Stimulated activated CD8-positive, alpha-beta memory T cell treated with anti-CD3 and anti-CD28 coated beads, Interleukin-4, amount 100 ng/mL, for 24 hours (primary cell): ENCODE results near the gene PI4KA.
"Not testable (repeated sequence)": the region's sequence is repeated elsewhere in the genome, so short reads cannot be mapped to it uniquely, and the experiment has no call there.

Experiments used
- DNase-seq: peaks from one replicate; pipeline ENCODE4 v3.0.0-alpha.2; 2020; ENCODE audit warnings: low read depth

Gene PI4KA

DNA sequence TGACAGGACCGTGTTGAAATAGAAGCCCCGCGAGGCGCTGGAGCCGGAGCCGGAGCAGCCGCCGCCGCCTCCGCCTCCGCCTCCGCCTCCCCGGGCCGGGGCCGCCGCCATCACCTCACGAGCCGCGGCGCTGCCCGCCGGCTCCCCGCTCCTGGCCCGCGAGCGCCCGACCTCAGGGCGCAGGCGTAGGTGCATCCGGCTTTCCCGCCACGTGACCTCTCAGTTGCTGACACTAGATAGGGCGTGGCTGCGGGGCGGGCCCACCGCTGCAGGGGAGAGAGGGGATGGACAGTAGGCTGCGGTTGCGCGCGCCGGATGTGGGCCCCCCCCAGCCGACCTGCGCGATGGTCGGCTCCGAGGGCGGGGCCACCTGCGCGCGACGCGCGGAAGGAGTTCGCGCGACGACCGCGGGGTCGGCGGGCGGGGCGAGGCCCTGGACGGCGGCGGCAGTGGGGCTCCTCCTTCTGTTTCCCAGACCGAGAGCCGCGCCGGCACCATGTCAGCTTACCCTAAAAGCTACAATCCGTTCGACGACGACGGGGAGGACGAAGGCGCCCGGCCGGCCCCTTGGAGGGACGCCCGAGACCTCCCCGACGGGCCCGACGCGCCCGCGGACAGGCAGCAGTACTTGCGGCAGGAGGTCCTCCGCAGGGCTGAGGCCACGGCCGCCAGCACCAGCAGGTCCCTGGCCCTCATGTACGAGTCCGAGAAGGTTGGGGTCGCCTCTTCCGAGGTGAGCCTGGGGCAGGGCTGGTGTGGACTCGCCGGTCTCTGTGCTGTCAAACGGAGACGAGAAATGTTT, at the start of gene PI4KA, which contains the start of gene SNAP29:
TSS of gene PI4KA (minus strand) at position 197 of the 802 bp plus-strand sequence. CDS start at position 111, 86 bp downstream.
TSS of gene SNAP29 (plus strand) at position 393 of the 802 bp plus-strand sequence. CDS start at position 497, 104 bp downstream.
- peak; percentile 98 for DNase-seq

DNA sequence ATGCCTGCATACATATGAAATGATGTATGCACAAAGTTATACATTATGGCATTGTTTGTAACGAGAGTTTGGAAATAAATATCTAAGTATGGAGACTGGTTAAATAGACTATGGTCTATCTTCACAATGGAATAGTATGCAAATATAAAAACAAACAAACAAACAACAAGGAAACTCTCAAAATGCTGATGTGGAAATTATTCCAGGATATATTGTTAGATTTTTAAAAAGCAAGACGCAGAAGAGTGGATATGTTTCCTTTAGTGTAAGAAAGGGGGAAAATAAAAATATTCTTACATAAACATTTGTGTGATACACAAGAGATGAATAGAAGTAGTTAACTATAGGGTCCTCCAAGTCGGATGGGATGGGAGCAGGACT, 47.8 kb upstream of the PI4KA start:
- DNase-seq = no peak

DNA sequence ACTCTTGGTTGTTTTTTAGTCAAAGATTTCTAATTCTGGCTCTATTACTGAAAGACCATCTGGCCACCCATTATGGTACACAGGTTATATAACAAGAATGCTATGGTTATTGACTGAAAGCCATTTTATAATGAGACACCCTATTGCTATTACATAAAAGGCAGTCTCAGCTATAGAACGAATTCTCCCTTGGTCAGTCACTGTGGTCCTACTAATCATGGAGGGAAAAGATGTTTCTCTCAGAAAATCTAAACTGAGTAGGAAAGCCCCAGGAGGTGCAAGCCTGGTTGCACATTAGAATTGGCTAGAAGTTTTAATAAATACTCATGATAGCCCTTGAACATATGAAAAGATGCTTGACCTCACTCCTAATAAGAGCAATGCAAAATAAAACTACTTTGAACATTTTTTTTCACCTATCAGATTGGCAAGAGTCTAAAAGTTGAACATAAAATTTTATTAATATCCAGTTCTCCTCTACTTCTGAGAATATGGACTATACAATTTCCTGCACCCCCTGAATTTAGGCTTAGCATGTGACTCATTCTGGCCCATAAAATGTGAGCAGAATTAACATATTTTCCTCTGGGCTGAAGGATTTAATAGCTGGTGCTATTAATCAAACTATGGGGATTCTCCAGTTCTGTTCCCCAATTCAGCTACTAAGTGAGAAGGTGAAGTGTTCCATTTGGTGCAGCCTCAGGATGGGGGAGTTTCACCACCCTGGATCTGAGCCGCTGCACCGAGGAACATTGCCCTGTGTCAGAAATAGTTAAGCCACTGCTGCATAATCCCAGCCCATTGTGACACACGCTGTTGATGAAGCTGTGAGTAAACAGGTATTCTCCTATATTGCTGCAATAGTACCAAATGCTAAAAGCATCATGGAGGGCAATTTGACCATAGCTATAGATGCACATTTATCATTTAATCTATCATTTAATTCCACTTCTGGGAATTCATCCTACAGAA, 47.1 kb upstream of the PI4KA start:
- DNase-seq = no peak

DNA sequence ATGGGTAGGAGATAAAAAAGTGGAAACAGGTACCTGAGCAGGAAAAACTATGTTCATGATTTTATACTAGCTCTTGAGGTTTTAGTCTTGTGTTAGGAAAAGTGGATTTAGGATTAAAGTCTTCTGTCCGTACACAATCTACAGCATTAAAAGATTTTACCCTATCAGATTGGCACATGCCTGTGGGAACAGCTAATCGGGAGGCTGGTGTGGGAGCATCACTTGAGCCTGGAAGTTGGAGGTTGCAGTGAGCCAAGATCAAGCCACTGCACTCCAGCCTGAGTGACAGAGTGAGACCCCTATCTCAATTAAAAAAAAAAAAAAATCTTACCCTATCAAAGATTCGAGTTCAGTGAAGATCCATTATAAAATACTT, 46.4 kb upstream of the PI4KA start:
- no peak for DNase-seq

DNA sequence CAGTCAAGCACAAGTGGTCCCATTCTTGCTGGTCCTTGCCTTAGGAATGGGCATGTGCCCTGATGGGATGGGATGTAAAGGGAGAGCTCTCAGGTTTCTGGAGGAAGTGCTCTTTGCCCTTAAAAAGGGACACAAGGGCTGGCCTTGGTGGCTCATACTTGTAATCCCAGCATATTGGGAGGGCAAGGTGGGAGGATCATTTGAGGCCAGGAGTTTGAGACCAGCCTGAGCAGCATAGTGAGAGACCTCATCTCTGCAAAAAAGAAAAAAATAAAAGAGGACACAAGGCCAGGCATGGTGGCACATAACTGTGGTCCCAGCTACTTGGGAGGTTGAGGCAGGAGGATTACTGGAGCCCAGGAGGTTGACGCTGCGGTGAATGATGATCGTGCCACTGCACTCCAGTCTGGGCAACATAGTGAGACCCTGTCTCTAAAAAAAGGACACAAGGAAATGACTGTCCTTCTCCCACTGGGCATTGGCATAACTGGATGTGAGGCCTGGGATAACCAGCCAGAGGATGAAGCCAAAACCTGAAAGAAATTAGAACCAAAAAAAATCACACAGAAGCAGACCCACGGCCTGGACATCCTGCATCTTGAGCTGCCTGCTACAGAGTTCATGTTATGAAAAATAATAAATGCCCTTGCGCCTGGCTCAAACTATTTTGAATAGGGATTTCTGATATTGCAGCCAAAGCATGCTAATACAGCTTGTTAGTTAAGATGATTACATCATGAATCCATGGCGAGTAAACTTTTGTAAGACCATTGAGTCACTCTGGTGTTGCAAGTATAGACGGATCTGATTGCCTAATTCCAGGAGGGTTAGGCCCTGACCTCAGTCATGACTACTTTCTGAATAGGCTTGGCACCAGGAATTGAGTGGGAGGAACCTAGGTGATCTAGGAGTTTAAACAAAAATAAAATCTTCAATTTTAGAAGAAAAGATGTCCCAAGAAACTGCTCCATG, 45.7 kb upstream of the PI4KA start:
- DNase-seq = no peak

DNA sequence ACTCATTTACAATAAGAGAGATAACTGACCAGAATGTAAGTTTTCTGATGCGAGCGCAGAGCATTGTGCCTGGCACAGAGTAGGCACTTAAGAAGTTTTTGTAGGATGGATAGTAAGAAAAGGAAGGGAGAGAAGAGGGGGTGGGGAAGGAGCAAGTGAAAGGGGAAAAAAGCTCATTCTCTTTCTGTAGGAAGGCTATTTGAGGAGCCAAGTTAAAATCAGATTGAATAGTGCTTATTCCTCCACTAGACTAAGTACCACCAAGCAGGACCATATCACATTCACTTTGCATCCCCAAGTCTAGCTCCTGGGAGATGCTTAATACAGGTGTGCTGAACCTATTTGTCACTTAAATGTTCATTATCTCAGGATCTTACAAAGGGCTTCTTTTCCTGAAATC, 44.5 kb upstream of the PI4KA start:
- DNase-seq = no peak

DNA sequence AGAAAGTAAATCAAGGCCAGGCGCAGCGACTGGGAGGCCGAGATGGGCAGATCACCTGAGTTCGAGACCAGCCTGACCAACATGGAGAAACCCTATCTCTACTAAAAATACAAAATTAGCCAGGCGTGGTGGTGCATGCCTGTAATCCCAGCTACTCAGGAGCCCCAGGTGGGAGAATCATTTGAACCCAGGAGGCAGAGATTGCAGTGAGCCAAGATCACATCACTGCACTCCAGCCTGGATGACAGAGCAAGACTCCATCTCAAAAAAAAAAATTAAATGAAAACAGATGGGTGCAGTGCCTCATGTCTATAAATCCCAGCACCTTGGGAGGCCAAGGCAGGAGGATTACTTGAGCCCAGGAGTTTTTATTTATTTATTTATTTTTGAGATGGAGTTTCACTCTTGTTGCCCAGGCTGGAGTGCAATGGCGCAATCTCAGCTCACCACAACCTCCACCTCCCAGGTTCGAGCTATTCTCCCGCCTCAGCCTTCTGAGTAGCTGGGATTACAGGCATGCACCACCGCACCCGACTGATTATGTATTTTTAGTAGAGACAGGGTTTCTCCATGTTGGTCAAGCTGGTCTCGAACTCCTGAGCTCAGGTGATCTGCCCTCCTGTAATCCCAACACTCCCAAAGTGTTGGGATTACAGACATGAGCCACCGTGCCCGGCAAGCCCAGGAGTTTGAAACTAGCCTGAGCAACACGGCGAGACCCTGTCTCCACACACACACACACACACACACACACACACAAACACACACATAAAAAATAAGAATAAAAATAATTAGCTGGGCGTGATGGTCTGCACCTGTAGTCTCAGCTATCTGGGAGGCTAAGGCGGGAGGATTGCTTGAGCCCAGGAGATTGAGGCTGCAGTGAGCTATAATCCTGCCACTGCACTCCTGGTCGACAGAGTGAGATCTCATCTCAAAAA, 42.8 kb upstream of the PI4KA start:
- not testable (repeated sequence) for DNase-seq

DNA sequence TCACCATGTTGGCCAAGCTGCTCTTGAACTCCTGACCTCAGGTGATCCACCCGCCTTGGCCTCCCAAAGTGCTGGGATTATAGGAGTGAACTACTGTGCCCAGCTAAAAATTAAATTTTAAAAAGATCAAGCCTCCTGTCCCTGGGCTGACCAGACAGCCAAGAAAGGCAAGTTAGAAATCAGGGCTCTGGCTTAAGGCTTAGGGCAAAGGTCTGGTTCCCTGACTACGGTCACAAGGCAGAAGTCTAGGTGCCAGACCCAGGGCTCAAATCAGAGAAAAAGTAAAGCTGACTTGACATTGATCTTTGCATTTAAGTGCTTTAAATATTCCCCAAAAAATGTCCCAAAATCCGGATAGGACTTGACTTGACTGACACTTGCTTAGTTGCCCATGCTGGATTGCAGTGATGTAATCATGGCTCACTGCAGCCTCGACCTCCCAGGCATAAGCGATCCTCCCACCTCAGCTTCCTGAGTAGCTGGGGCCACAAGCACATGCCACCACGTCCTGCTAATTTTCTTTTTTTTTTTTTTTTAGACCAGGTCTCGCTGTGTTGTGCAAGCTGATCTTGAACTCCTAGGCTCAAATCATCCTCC, 41.3 kb upstream of the PI4KA start:
- no peak for DNase-seq

DNA sequence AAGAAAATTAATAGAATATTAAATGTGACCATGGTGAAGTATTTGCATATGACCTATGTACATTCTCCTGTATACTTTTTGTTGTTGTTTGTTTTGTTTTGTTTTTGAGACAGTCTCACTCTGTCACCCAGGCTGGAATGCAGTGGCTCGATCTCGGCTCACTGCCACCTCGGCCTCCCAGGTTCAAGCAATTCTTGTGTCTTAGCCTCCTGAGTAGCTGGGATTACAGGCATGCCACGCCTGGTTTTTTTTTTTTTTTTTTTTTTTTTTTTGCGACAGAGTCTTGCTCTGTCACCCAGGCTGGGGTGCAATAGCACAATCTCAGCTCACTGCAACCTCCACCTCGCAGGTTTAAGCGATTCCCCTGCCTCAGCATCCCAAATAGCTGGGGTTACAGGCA, 39.1 kb upstream of the PI4KA start:
- DNase-seq = not testable (repeated sequence)

DNA sequence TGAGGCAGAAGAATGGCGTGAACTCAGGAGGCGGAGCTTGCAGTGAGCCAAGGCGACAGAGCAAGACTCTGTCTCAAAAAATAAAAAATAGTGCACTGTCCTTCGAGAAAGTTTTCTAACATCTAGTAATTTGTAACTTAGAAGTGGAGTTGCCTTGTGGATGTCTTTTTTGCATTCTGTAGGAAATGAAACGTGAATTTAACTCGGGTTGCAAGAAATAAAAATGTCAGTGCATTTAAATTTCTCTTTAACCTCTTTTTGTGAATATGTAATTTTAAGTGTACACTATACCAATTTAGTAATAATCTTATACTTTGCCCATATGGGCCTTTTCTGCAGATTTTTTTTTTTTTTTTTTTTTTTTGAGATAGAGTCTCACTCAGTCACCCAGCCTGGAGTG, 32.4 kb upstream of the PI4KA start:
- DNase-seq = no peak

DNA sequence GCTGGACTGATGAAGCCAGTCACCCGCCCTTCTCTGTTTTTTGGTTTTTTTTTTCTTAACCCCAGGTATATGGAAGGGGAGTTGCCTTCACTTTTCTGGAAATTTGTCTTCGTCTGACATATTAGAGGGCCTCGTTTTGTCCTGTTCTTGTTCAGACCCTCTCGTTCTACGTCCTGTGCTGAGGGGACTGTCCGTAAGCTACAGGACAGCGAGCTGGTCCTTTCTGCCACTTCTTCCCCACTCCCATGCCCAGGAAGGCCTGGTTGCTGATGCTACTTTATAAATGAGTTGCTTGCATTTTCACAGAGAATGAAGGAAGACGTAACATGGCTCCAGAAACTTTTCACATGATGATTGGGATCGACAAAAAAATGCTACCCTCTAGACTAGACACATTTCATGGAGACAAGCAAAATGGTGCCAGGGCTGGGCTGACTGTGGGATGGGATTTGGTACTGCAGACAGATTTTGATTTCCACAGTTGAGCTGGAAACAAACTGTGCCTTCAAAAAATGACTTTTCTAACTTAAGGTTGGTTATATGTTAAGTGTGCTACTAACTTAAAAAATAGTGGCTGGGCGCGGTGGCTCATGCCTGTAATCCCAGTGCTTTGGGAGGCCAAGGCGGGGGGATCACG, 31.4 kb upstream of the PI4KA start:
- no peak for DNase-seq

DNA sequence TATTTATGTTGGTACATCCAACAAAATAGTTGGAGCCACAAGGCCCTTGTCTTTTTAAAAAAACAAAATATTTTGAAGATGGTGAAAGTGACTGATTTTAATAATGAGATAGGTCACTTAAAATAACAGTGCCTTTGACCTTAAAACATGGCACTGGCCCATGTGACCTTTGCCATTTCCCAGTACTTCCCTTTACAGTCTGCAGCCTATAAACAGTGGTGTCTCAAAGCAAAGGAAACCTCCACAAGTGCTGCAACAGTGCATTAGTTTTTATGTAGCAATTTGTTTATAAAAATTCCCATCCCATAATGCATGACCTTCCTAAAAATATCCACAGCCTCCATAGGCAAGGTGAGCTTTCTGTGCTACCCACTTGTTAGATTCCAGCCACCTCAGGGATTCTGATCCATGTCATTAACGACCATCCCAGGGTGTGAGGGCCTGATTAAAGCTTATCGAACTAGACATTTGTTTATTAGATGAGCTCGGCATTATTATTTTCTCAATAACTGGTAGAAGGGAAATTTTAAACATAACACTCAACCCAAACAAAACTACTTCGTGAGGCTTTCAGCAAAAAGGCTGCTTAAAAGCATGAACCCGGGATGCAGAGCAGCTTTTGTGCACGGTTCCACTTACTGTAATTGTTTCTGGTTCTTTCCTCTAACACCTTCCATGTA, 30.6 kb upstream of the PI4KA start:
- no peak for DNase-seq

DNA sequence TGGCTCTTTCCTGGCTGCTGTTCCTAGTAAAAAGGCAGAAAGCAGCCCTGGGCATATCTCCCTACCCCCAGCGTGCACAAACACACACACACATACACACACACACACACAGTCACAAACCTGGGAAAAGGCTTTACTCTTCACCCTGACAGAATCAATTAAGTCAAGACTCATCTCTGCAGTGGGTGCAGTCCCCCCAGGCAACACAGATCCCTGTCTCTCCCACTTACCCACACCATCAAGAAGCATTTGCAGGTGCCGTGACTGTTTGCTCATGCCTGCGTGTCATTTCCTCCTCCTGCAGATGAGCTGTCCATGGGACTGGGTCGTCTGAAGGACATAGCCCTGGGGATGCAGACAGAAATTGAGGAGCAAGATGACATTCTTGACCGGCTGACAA, 28.8 kb upstream of the PI4KA start:
- DNase-seq = no peak

DNA sequence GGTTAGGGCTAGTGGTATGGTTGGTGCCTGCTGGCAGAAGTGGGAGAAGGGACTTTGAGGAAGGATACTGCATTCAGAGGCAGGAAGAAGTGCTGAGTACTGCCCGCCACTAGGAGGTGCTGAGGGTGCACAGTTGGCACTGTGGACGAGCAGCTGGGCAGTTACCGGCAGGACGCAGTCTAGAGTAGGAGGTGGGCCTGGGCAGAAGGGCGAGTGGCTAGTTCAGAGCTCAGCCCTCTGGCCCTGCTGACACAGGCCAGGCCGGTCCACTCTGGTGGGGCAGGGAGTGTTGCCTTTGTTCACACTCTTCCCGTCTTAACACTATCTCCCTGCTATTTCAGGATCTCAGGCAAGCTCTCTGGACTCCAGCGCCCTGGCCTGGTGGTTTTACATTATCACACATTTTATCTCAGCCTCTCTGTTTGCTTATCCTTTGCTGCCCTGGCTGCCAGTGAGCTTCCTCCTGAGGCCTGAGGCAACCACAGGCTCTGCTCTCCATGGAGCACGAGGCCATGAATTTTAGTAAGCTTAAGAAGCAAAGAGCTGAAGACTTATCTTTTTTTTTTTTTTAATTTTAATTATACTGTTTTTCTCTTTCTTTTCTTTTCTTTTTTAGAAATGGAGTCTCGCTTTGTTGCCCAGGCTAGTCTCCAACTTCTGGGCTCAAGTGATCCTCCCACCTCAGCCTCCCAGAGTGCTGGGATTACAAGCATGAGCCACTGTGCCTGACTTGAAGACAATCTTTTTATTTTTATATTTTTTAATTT, 27.1 kb upstream of the PI4KA start:
- peak; percentile 24 for DNase-seq

DNA sequence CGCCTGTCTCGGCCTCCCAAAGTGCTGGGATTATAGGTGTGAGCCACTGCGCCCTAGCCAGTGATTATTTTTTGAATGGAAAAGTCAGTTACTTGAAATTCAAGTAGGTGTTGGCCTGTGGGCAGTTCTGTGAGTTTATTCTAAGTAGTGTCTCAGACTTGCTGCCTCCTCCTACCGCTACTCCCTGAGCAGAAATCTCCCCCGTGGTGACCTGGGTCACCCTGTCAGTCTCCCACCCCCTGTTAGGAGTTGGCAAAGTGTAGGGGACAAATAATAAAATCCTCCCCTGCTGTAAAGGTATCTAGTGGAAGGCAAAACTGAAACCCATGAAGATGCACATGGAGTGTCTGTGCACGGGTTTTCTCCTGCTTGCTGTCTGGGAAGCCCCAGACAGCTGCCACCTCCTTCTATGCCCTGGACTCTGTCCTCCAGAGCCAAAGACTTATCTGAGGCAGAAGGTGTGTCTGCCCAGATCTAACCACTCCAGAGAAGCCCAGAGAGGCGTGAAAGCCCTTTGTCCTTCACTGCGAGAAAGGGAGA, 26.5 kb upstream of the PI4KA start:
- DNase-seq = no peak

DNA sequence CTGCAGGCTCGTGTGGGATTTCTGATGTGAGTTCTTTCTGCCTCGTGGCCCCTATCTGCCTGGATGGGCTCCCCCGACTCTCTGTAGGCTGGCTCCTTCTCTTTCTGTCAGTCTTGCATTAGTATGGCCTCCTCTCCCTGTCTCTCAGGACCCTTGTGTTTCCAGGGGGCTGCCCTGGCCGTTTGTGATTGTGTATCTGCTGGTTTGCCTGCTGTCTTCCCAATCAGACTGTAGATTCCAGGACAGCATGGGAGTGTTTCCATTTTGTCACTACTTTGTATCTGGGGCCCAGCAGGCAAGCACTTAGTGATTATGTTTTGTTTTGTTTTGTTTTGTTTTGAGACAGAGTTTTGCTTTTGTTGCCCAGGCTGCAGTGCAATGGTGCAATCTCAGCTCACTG, 25.8 kb upstream of the PI4KA start:
- no peak for DNase-seq

DNA sequence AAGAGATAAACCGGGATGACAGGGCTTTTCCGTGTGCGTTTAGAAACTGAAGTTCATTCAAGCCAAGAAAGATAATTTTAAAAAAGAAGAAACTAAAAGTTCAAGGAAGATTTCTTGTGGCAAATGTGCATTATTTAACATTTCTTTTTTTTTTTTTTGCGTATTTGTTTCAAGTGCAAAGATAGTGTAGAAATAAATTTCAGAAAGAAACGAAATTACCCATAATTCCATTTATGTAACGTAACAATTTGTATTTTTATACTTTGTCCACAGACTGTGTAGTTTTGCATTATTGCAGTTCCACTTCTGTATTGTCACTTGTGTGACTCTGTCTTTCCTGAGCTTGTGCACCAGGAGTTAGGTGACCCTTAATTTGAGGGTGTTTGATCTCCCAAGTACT, 24.2 kb upstream of the PI4KA start:
- no peak for DNase-seq
